HepG2 (cell line): Measurements from ENCODE around the gene CCDC6. TPM values are rescaled to one million over a fixed set of nuclear protein-coding genes. Genes with fewer than 3 reads are reported as not detected.

Experiments used
- ATAC-seq: fragments of 200-7000 bp; cut with Tn5 transposase; 3 replicates; pipeline ENCODE4 v1.9.1; 2020; ENCODE audit warnings: mild to moderate bottlenecking, moderate library complexity
- BruUV-seq: library from RNA; stranded (reverse); fragments of 400-500 nt; replicated peaks from 2 replicates; lab custom pipeline; 2021; lab: Mats Ljungman, UMichigan
- CTCF ChIA-PET: fragments of 300-600 bp; formaldehyde crosslinking; extraction: SDS; loops from one replicate; lab custom pipeline; 2021; ENCODE audit warnings: low total read pairs, inconsistent platforms, low intra/inter-chr PET ratio; lab: Yijun Ruan, JAX
- POLR2A ChIA-PET: fragments of 350-600 bp; sonication (Branson Sonifier 250); formaldehyde crosslinking; loops from one replicate; lab custom pipeline; 2020; ENCODE audit warnings: antibody characterized with exemption, inconsistent platforms; lab: Yijun Ruan, JAX
- DNase-seq: peaks from one replicate; pipeline ENCODE4 v3.0.0-alpha.2; 2015; ENCODE audit warnings: low spot score
- FAIRE-seq: peaks from 3 replicates; lab custom pipeline; 2011; peaks lifted over from hg19 to GRCh38; lab: Jason Lieb, UNC
- H2AFZ ChIP-seq: one replicate; pipeline ENCODE4 v1.6.1; 2011; ENCODE audit warnings: low read length, inconsistent platforms
- H3K27ac ChIP-seq: fragments of 300-600 bp; 3 replicates; pipeline ENCODE4 v1.8.0; 2011; ENCODE audit warnings: mixed run types, mild to moderate bottlenecking, mixed read lengths, low read length, inconsistent platforms; ENCODE audit not compliant: insufficient read depth; ENCODE audit errors: extremely low read length
- H3K27me3 ChIP-seq, 2 experiments: fragments of 200-600 bp in 1 of 2; 2 replicates in 1 of 2; 3 replicates in 1 of 2; pipeline versions ENCODE4 v1.6.0 to v1.8.0; 2011; ENCODE audit warnings: low read length in 2 of 2, mild to moderate bottlenecking in 2 of 2, moderate library complexity in 2 of 2, inconsistent platforms in 1 of 2; ENCODE audit not compliant: insufficient read depth in 2 of 2, control insufficient read depth in 1 of 2
- H3K36me3 ChIP-seq, 2 experiments: fragments of 200-600 bp in 1 of 2; replicated peaks in 1 of 2; 2 replicates in 1 of 2; 3 replicates in 1 of 2; pipeline versions ENCODE4 v1.5.1 to v1.8.0; 2011; ENCODE audit warnings: low read length in 2 of 2, inconsistent platforms in 1 of 2; ENCODE audit not compliant: insufficient read depth in 2 of 2, control insufficient read depth in 1 of 2
- H3K4me1 ChIP-seq: 2 replicates; pipeline ENCODE4 v1.5.1; 2012; ENCODE audit warnings: low read length, inconsistent platforms; ENCODE audit not compliant: insufficient read depth
- H3K4me2 ChIP-seq: 2 replicates; pipeline ENCODE4 v1.6.0; 2011; ENCODE audit warnings: low read depth, low read length, inconsistent platforms
- H3K4me3 ChIP-seq, 3 experiments: fragments of 200-600 bp in 1 of 3; sonication (generic), shearing (Covaris generic) in 1 of 3; replicated peaks in 1 of 3; 2 replicates each; pipeline ENCODE4 v1.5.1; 2011 to 2016; ENCODE audit warnings: low read length in 3 of 3, inconsistent platforms in 2 of 3, low read depth in 2 of 3, mild to moderate bottlenecking in 2 of 3, control low read depth in 1 of 3, mixed read lengths in 1 of 3; ENCODE audit not compliant: insufficient read depth in 1 of 3
- H3K79me2 ChIP-seq: one replicate; pipeline ENCODE4 v1.6.1; 2011; ENCODE audit warnings: low read length, inconsistent platforms; ENCODE audit not compliant: insufficient read depth
- H3K9ac ChIP-seq: 2 replicates; pipeline ENCODE4 v1.6.0; 2011; ENCODE audit warnings: mild to moderate bottlenecking, low read depth, low read length, inconsistent platforms; ENCODE audit not compliant: insufficient read depth
- H3K9me3 ChIP-seq: 2 replicates; pipeline ENCODE4 v1.5.1; 2012; ENCODE audit warnings: mild to moderate bottlenecking, low read length
- H4K20me1 ChIP-seq: 2 replicates; pipeline ENCODE4 v1.6.0; 2011; ENCODE audit warnings: inconsistent platforms, mild to moderate bottlenecking, low read length, moderate library complexity; ENCODE audit not compliant: insufficient read depth
- CHCHD3 ChIP-seq: sonication (generic); formaldehyde crosslinking; IDR thresholded peaks from 2 replicates; pipeline ENCODE4 v1.8.0; 2022; ENCODE audit warnings: mild to moderate bottlenecking, missing genetic modification reagents, moderate library complexity
- MXI1 ChIP-seq: IDR thresholded peaks from 3 replicates; pipeline ENCODE4 v1.6.1; 2012; ENCODE audit warnings: low read depth, low read length, inconsistent platforms, borderline replicate concordance
- PAXIP1 ChIP-seq: sonication (generic); formaldehyde crosslinking; conservative IDR thresholded peaks from 2 replicates; pipeline ENCODE4 v1.4.0; 2020; ENCODE audit warnings: mild to moderate bottlenecking, missing genetic modification reagents, moderate library complexity
- STAG1 ChIP-seq: sonication (generic); formaldehyde crosslinking; IDR thresholded peaks from 2 replicates; pipeline ENCODE4 v1.4.0; 2020; ENCODE audit warnings: missing genetic modification reagents
- WIZ ChIP-seq: sonication (generic); formaldehyde crosslinking; IDR thresholded peaks from 2 replicates; pipeline ENCODE4 v1.5.1; 2020; ENCODE audit warnings: mild to moderate bottlenecking, missing genetic modification reagents
- ZNF138 ChIP-seq: sonication (generic); formaldehyde crosslinking; IDR thresholded peaks from 2 replicates; pipeline ENCODE4 v1.5.0; 2020; ENCODE audit warnings: mild to moderate bottlenecking, low read depth, missing genetic modification reagents
- ZNF142 ChIP-seq: sonication (generic); formaldehyde crosslinking; IDR thresholded peaks from 2 replicates; pipeline ENCODE4 v1.4.0; 2020; ENCODE audit warnings: missing genetic modification reagents
- ZNF383 ChIP-seq: sonication (generic); formaldehyde crosslinking; IDR thresholded peaks from 2 replicates; pipeline ENCODE4 v1.4.0; 2020; ENCODE audit warnings: missing genetic modification reagents, mild to moderate bottlenecking, borderline replicate concordance
- ZNF781 ChIP-seq: sonication (generic); formaldehyde crosslinking; IDR thresholded peaks from 2 replicates; pipeline ENCODE4 v1.5.1; 2020; ENCODE audit warnings: borderline replicate concordance, mild to moderate bottlenecking, missing genetic modification reagents; ENCODE audit errors: not compliant biosample characterization
- ZXDC ChIP-seq: sonication (generic); formaldehyde crosslinking; IDR thresholded peaks from 2 replicates; pipeline ENCODE4 v1.5.0; 2020; ENCODE audit warnings: mild to moderate bottlenecking, missing genetic modification reagents
- WGBS: methylation state at CpG from one replicate; pipeline ENCODE4 v1.1.6; 2017; ENCODE audit warnings: low lambda C conversion rate; 5-methylcytosine and 5-hydroxymethylcytosine counted together
- in situ Hi-C: cut with HindIII; loops from 2 replicates; pipeline ENCODE4 v1.10.0; 2017; ENCODE audit warnings: low pct_unique_long_range_greater_than_20kb; ENCODE audit not compliant: extremely low pct_ligation_motif_present
- intact Hi-C: fragments of 100-400 bp; cut with micrococcal nuclease; formaldehyde crosslinking; loops from one replicate; pipeline ENCODE4 v1.10.0; 2022; ENCODE audit not compliant: unreplicated experiment
- polyA plus RNA-seq, 8 experiments: library from polyadenylated mRNA; depleted of rRNA in 3 of 8; stranded (reverse) in 7 of 8; unstranded in 1 of 8; fragments of >200 nt; fragmentation: Illumina TruSeq in 4 of 8; extraction: Trizol in 4 of 8; gene quantifications; 2 replicates each; pipeline versions ENCODE4 v1.2.1 to v1.2.3, GENCODE V29; 2011 to 2016; ENCODE audit warnings: low read depth in 4 of 8, missing spikeins in 1 of 8, mixed read lengths in 1 of 8; ENCODE audit not compliant: insufficient read depth in 1 of 8
- total RNA-seq, 5 experiments: library from RNA; depleted of rRNA; stranded (reverse); fragments of >200 nt; fragmentation: Illumina TruSeq; extraction: Trizol; gene quantifications; 2 replicates each; pipeline ENCODE4 v1.2.3, GENCODE V29; 2016; ENCODE audit warnings: low read depth in 1 of 5

CCDC6 gene
- total and polyA plus RNA-seq, 2 of the 13 experiments (the other 11 are each of a cell fraction or from before 2014, with no cell fraction given) = 17.9 to 18.3 TPM

GRCh38 chr10:59879363-59879913, 26.9 kb downstream of the CCDC6 start:
- WGBS = 96% methylated on average over 4 of the region's 4 CpGs
- intact Hi-C loops (no loop called here), in situ Hi-C loops (no loop called here)
- H3K27ac ChIP-seq = no peak overlapping the region
- peaks cover 69% of the 10 kb centered on the region for H3K79me2 ChIP-seq
- no peak overlapping the region for H3K4me2 ChIP-seq
- CTCF ChIA-PET = no interaction called here
- DNase-seq (no peak), FAIRE-seq (no peak), ATAC-seq (no peak)
- no TSS peak for BruUV-seq
- no peak overlapping the region for H2AFZ ChIP-seq
- no peaks in the 10 kb centered on the region for H3K27me3 ChIP-seq
- no peak overlapping the region for H3K9ac ChIP-seq
- H4K20me1 ChIP-seq = no peaks in the 10 kb centered on the region; the same call in 1 of the 2 replicates
- no peaks in the 10 kb centered on the region; a peak in 2 of 5 replicates for H3K36me3 ChIP-seq
- H3K4me3 ChIP-seq = no peak overlapping the region
- POLR2A ChIA-PET = interaction anchor here (1.4 kb wide), 1 partner anchor 27 kb away, joined by 3 read pairs; the partner anchor contains the start of gene CCDC6
- peaks cover 27% of the 10 kb centered on the region for H3K4me1 ChIP-seq
- H3K9me3 ChIP-seq = no peaks in the 10 kb centered on the region
- TF ChIP-seq ZNF142 (CRISPR knock-in tag) (no peak), CHCHD3 (CRISPR knock-in tag) (no peak), ZNF138 (CRISPR knock-in tag) (no peak), ZNF383 (CRISPR knock-in tag) (no peak), PAXIP1 (CRISPR knock-in tag) (no peak), ZNF781 (no peak), WIZ (CRISPR knock-in tag) (no peak), ZXDC (CRISPR knock-in tag) (no peak), MXI1 (no peak), STAG1 (CRISPR knock-in tag) (no peak)
